Choroid plexus epithelial cell (primary cell): ENCODE measurements around the gene CTNS.

Experiments
- DNase-seq: peaks from one replicate; pipeline ENCODE4 v3.0.0-alpha.2; 2010; ENCODE audit warnings: low read depth
- H3K4me3 ChIP-seq: 2 replicates; pipeline ENCODE4 v1.5.1; 2011; ENCODE audit warnings: low read depth, mild to moderate bottlenecking, control low read depth, low read length, moderate library complexity
- CTCF ChIP-seq: conservative IDR thresholded peaks from 2 replicates; pipeline ENCODE4 v1.5.1; 2011; ENCODE audit warnings: low read depth, mild to moderate bottlenecking, control low read depth, inconsistent platforms, low read length, moderate library complexity

Gene CTNS

GRCh38 chr17:3708366-3708765 lies 71.8 kb downstream of the CTNS start:
- no peak for DNase-seq
- H3K4me3 ChIP-seq, result no peak overlapping the region
- no peak for TF ChIP-seq CTCF

- no peak for TF ChIP-seq CTCF
- DNase-seq, result peak; percentile 74
- H3K4me3 ChIP-seq, result no peak overlapping the region
These were observed 74.4 kb downstream of the CTNS start for GRCh38 chr17:3710951-3711383.
